ENCODE data around the gene DENND4C. TPM values are rescaled to one million over a fixed set of nuclear protein-coding genes. Genes with fewer than 3 reads are reported as not detected.

DENND4C gene
- total RNA-seq, 3 donors from 2014 or later (not counting 1 experiment from before 2014, with no cell fraction given): 82.6 to 115 (median 100) TPM

- TF ChIP-seq, protein P1, sequence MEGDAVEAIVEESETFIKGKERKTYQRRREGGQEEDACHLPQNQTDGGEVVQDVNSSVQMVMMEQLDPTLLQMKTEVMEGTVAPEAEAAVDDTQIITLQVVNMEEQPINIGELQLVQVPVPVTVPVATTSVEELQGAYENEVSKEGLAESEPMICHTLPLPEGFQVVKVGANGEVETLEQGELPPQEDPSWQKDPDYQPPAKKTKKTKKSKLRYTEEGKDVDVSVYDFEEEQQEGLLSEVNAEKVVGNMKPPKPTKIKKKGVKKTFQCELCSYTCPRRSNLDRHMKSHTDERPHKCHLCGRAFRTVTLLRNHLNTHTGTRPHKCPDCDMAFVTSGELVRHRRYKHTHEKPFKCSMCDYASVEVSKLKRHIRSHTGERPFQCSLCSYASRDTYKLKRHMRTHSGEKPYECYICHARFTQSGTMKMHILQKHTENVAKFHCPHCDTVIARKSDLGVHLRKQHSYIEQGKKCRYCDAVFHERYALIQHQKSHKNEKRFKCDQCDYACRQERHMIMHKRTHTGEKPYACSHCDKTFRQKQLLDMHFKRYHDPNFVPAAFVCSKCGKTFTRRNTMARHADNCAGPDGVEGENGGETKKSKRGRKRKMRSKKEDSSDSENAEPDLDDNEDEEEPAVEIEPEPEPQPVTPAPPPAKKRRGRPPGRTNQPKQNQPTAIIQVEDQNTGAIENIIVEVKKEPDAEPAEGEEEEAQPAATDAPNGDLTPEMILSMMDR (IDR thresholded peaks at IDR 0.05): no peak
- Mint-ChIP-seq H3K36me3 (peaks cover 10% of the 10 kb centered on the region), H3K27me3 (ENCODE audit: low read depth in 2 of 2) (no peaks in the 10 kb centered on the region), H3K4me3 (no peak overlapping the region), H3K27ac (no peak overlapping the region), H3K4me1 (peaks cover 32 to 38% of the 10 kb centered on the region in 2 donors), H3K9me3 (no peaks in the 10 kb centered on the region)
- H3K27ac ChIP-seq (ENCODE audit: low read length): no peak overlapping the region
- DNase-seq (no peak), ATAC-seq (no peak)
- no peaks in the 10 kb centered on the region for H3K4me1 ChIP-seq (ENCODE audit: control insufficient read depth, insufficient read depth, low read length)
- H3K9me3 ChIP-seq (ENCODE audit: control insufficient read depth, insufficient read depth, low read length): no peaks in the 10 kb centered on the region
- intact Hi-C loops (cut with micrococcal nuclease): no loop called here
- peaks cover 27% of the 10 kb centered on the region for H3K36me3 ChIP-seq (ENCODE audit: control insufficient read depth, insufficient read depth, low read length)
- WGBS (ENCODE audit: insufficient coverage): no CpG with 5 or more reads among the region's 5 CpGs
- H3K27me3 ChIP-seq (ENCODE audit: control insufficient read depth, insufficient read depth, low read length): no peaks in the 10 kb centered on the region
- no peak overlapping the region for H3K4me3 ChIP-seq (ENCODE audit: low read length)
Measured at GRCh38 chr9:19286634-19287188, 56.2 kb downstream of the DENND4C start.

GRCh38 chr9:19288081-19288480 is 57.6 kb downstream of the DENND4C start:
- no peak for DNase-seq
- ATAC-seq: no peak
- Mint-ChIP-seq H3K4me1 (peaks cover 31 to 38% of the 10 kb centered on the region in 2 donors), H3K4me3 (no peak overlapping the region), H3K27me3 (ENCODE audit: low read depth in 2 of 2) (no peaks in the 10 kb centered on the region), H3K9me3 (no peaks in the 10 kb centered on the region), H3K36me3 (peaks cover 10% of the 10 kb centered on the region), H3K27ac (no peak overlapping the region)
- peaks cover 34% of the 10 kb centered on the region for H3K36me3 ChIP-seq (ENCODE audit: control insufficient read depth, insufficient read depth, low read length)
- H3K27me3 ChIP-seq (ENCODE audit: control insufficient read depth, insufficient read depth, low read length): no peaks in the 10 kb centered on the region
- TF ChIP-seq, protein P1 (IDR thresholded peaks at IDR 0.05): no peak
- H3K4me1 ChIP-seq (ENCODE audit: control insufficient read depth, insufficient read depth, low read length): no peaks in the 10 kb centered on the region
- no peaks in the 10 kb centered on the region for H3K9me3 ChIP-seq (ENCODE audit: control insufficient read depth, insufficient read depth, low read length)
- WGBS (ENCODE audit: insufficient coverage): 100% methylated on average over 2 of the region's 2 CpGs
- H3K27ac ChIP-seq (ENCODE audit: low read length): no peak overlapping the region
- no peak overlapping the region for H3K4me3 ChIP-seq (ENCODE audit: low read length)
- intact Hi-C loops (cut with micrococcal nuclease): no loop called here

DNA sequence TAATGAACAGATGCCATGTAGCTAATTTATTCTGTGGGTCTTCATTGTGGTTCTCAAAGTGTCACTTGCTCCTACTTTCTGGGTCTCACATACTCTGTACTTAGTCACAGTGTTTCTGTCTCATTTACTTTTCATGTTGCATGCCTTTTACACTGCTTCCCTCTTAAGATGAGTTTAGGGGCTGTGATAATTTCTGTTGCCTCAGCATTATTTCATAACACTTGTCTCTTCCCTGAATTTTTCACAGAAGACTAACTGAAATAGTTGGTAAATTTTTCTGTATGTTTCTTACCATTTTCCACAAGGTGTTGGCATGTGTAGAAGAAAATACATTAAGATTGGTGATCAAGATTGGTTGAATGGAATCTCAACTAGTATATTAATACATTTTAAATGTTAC is 59.6 kb downstream of the DENND4C start:
- ATAC-seq (no peak), DNase-seq (no peak)
- TF ChIP-seq, protein P1 (IDR thresholded peaks at IDR 0.05): no peak
- Mint-ChIP-seq H3K27ac (peak overlapping the region; percentile 18 to 34), H3K36me3 (peaks cover 10% of the 10 kb centered on the region), H3K27me3 (ENCODE audit: low read depth in 2 of 2) (no peaks in the 10 kb centered on the region), H3K4me3 (no peak overlapping the region), H3K4me1 (peaks cover 26 to 31% of the 10 kb centered on the region in 2 donors), H3K9me3 (no peaks in the 10 kb centered on the region)
- intact Hi-C loops (cut with micrococcal nuclease): no loop called here
- no peaks in the 10 kb centered on the region for H3K9me3 ChIP-seq (ENCODE audit: control insufficient read depth, insufficient read depth, low read length)
- no peak overlapping the region for H3K27ac ChIP-seq (ENCODE audit: low read length)
- no peaks in the 10 kb centered on the region for H3K4me1 ChIP-seq (ENCODE audit: control insufficient read depth, insufficient read depth, low read length)
- H3K36me3 ChIP-seq (ENCODE audit: control insufficient read depth, insufficient read depth, low read length): peaks cover 43% of the 10 kb centered on the region
- no peak overlapping the region for H3K4me3 ChIP-seq (ENCODE audit: low read length)
- H3K27me3 ChIP-seq (ENCODE audit: control insufficient read depth, insufficient read depth, low read length): no peaks in the 10 kb centered on the region

DNA sequence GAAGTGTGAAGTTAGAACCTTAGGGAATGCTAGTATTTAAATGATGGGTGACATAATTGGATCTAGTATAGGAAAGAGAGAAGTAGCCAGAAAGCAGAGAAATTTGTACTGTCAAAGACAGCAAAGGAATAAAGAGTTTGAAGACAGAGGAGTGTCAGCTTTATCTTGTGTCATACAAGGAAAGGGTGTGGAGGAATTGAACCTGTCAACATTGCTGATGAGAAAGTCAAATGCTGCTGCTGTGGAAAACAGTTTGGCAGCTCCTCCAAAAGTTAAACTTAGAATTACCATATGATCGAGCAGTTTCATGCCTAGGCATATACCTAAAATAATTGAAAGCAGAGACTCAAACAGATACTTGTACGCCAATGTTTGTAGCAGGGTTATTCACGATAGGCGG is 63.7 kb downstream of the DENND4C start:
- ATAC-seq: no peak
- H3K27ac ChIP-seq (ENCODE audit: low read length): no peak overlapping the region
- no peaks in the 10 kb centered on the region for H3K27me3 Mint-ChIP-seq (ENCODE audit: low read depth in 2 of 2)
- no peaks in the 10 kb centered on the region for H3K9me3 Mint-ChIP-seq
- TF ChIP-seq, protein P1 (IDR thresholded peaks at IDR 0.05): no peak
- peaks cover 10% of the 10 kb centered on the region for H3K36me3 Mint-ChIP-seq
- no peak for DNase-seq
- peak overlapping the region; percentile 2 to 32 for H3K27ac Mint-ChIP-seq
- H3K4me1 ChIP-seq (ENCODE audit: control insufficient read depth, insufficient read depth, low read length): no peaks in the 10 kb centered on the region
- H3K4me3 ChIP-seq (ENCODE audit: low read length): no peak overlapping the region
- peaks cover 54% of the 10 kb centered on the region for H3K36me3 ChIP-seq (ENCODE audit: control insufficient read depth, insufficient read depth, low read length)
- intact Hi-C loops (cut with micrococcal nuclease): no loop called here
- 98% methylated on average over 4 of the region's 4 CpGs for WGBS (ENCODE audit: insufficient coverage)
- H3K27me3 ChIP-seq (ENCODE audit: control insufficient read depth, insufficient read depth, low read length): no peaks in the 10 kb centered on the region
- H3K9me3 ChIP-seq (ENCODE audit: control insufficient read depth, insufficient read depth, low read length): no peaks in the 10 kb centered on the region
- H3K4me3 Mint-ChIP-seq: no peak overlapping the region
- H3K4me1 Mint-ChIP-seq: peaks cover 0 to 12% of the 10 kb centered on the region in 2 donors
